GM18505 (cell line): ENCODE measurements around the gene CSF3R.

Experiments used
- ATAC-seq: cut with Tn5 transposase; IDR thresholded peaks from one replicate; pipeline ENCODE4 v1.9.1; 2021; ENCODE audit not compliant: unreplicated experiment
- POLR2A ChIP-seq: IDR thresholded peaks from 4 replicates; pipeline ENCODE4 v1.6.1; 2011; ENCODE audit warnings: borderline replicate concordance; ENCODE audit not compliant: insufficient read depth, insufficient read length; ENCODE audit errors: extremely low read depth

CSF3R gene

GRCh38 chr1:36421649-36422048 lies 61.1 kb downstream of the CSF3R start:
- no peak for TF ChIP-seq POLR2A
- ATAC-seq: no peak

GRCh38 chr1:36420836-36421317 lies 61.8 kb downstream of the CSF3R start:
- TF ChIP-seq POLR2A: no peak
- ATAC-seq: peak; percentile 64

- TF ChIP-seq POLR2A: no peak
- no peak for ATAC-seq
Measured at GRCh38 chr1:36420409-36420808, 62.3 kb downstream of the CSF3R start.

- no peak for TF ChIP-seq POLR2A
- no peak for ATAC-seq
Measured at GRCh38 chr1:36419569-36419968, 63.1 kb downstream of the CSF3R start.

- TF ChIP-seq POLR2A: no peak
Measured at GRCh38 chr1:36419140-36419539, 63.6 kb downstream of the CSF3R start.

GRCh38 chr1:36417931-36418330 lies 64.8 kb downstream of the CSF3R start:
- no peak for TF ChIP-seq POLR2A
- ATAC-seq: no peak

More at GRCh38 chr1:36419140-36419539, 63.6 kb downstream of the CSF3R start:
- no peak for ATAC-seq
